A549 (cell line): ENCODE results near the gene MTFMT.

Source experiments
- CHD4 ChIP-seq: fragments of 200-600 bp; sonication (generic); IDR thresholded peaks from 2 replicates; pipeline ENCODE4 v1.6.1; 2016; ENCODE audit warnings: antibody characterized with exemption, mild to moderate bottlenecking, borderline replicate concordance
- ZFP36 ChIP-seq: fragments of 450-650 bp; IDR thresholded peaks from 2 replicates; pipeline ENCODE4 v1.6.1; 2014; ENCODE audit warnings: borderline replicate concordance; ENCODE audit not compliant: partially characterized antibody

DNA sequence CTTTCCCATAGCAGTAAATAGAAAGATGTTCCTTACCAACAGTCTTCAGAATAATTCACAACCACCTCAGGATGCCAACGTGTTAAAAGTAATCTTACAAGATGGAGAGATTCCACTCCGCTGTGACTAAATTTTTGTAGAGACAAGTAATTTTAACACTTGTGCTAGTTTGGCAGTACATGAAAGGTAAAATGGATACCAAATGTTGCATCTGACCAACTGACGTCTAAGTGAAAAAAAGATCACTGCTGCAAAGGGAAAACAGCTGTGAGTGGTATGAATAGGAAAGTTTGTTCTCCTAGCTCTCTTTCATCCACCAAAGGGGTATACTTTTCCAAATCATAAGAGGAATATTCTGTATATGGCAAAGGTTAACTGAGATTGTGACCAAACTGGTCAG lies 42.3 kb downstream of the MTFMT start:
- TF ChIP-seq CHD4, result no peak
- no peak for TF ChIP-seq ZFP36
